AG09309 (cell line): Measurements from ENCODE around the gene SLC25A42.

Source experiments
- DNase-seq: peaks from one replicate; pipeline ENCODE4 v3.0.0-alpha.2; 2010; ENCODE audit warnings: low read depth
- H3K4me3 ChIP-seq: 2 replicates; pipeline ENCODE4 v1.5.1; 2011; ENCODE audit warnings: mild to moderate bottlenecking, low read depth, low read length, moderate library complexity; ENCODE audit not compliant: control insufficient read depth
- CTCF ChIP-seq: IDR thresholded peaks from 2 replicates; pipeline ENCODE4 v1.5.1; 2011; ENCODE audit warnings: mild to moderate bottlenecking, low read depth, low read length, inconsistent platforms; ENCODE audit not compliant: insufficient read depth, control insufficient read depth; ENCODE audit errors: missing control alignments

SLC25A42 gene

DNA sequence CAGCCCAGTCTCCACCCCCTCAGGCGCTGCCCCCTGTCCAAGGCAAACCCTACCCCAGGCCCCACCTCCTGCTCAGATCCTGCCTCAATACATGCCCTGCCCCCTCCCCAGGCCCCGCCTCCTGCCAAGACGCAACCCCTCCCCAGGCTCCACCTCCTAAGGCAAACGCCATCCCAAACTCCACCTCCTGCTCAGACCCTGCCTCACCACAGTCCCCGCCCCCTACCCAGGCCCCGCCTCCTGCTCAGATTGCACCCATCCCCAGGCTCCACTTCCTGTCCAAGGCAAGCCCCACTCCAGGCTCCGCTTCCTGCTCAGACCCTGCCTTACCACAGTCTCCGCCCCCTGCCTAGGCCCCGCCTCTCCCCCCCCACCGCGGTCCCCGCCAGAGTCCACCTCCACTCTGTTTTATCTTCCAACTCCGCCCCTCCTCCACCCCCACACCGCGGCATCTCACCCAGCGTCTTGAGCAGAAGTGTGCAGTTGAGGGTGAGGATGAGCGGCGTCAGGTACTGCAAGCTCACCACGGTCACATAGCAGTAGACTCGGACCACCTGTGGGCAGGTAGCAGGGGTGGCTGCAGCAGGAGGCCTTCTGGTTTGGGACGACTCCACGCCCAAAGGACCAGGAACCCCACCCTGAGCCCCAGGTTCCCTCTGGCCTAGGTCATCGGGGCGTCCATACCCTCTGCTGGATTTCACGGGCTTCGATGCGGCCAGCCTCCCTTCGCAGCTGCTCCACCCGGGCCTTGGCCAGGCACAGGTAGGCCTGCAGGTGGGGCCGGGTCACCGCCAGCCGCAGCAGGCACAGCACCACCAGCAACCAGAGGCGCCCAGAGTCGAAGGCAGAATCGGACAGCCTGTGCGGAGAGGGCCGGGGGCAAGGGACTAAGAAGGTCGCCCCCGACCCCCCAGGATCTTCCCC, 56.8 kb downstream of the SLC25A42 start:
- DNase-seq: no peak
- TF ChIP-seq CTCF: no peak
- H3K4me3 ChIP-seq: no peak overlapping the region

GRCh38 chr19:19121371-19121770, 57.6 kb downstream of the SLC25A42 start:
- no peak for DNase-seq
- no peak overlapping the region for H3K4me3 ChIP-seq

GRCh38 chr19:19122902-19123301, 59.1 kb downstream of the SLC25A42 start:
- DNase-seq: no peak
- no peak overlapping the region for H3K4me3 ChIP-seq
- no peak for TF ChIP-seq CTCF

More at GRCh38 chr19:19121371-19121770, 57.6 kb downstream of the SLC25A42 start:
- no peak for TF ChIP-seq CTCF

DNA sequence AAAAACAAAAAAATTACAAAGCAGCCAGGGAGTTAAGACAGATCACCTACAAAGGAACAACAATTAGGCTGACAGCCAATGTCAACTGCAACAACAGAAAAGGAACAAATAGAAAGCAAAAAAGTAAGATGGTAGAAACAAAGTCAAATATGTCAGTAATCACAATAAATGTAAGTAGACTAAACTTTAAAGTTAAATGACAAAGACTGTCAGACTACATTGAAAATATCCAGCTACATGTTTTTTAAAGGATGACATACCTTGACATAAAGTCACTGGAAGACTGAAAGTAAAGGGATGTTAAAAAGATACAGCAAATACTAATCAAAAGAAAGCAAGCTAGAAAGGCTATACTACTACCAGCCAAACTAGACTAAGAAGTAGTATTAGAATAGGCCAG, 59.6 kb downstream of the SLC25A42 start:
- H3K4me3 ChIP-seq: no peak overlapping the region
- TF ChIP-seq CTCF: no peak
- no peak for DNase-seq

DNA sequence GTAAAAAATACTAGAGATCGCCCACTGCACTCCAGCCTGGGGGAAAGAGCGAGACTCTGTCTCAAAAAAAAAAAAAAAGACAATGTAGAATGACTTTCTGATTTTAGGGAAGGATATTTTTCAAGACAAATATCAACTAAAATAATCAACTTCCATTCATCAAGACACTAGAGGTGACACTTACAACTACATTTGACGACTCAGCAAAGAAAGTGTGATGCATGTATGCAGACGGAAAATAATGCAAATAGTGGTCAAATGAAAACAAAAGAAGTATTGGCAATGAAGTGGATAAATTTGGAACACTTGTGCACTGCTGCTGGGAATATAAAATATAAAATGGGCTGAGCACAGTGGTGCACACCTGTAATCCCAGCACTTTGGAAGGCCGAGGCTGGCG, 62.3 kb downstream of the SLC25A42 start:
- H3K4me3 ChIP-seq: no peak overlapping the region
- no peak for TF ChIP-seq CTCF
- no peak for DNase-seq

- DNase-seq: no peak
- H3K4me3 ChIP-seq: no peak overlapping the region
- no peak for TF ChIP-seq CTCF
Observed at GRCh38 chr19:19131989-19132388, 68.2 kb downstream of the SLC25A42 start.
